NCI-H1417 treated with DMSO at 0.1 percent for 48 hours (cell line): ENCODE data around the gene ATG4A.

ENCODE experiments used
- DNase-seq: peaks from one replicate; lab custom pipeline; 2025; lab: John Stamatoyannopoulos, UW

Gene ATG4A

GRCh38 chrX:108169768-108170167, 78.2 kb downstream of the ATG4A start:
- DNase-seq = no peak

DNA sequence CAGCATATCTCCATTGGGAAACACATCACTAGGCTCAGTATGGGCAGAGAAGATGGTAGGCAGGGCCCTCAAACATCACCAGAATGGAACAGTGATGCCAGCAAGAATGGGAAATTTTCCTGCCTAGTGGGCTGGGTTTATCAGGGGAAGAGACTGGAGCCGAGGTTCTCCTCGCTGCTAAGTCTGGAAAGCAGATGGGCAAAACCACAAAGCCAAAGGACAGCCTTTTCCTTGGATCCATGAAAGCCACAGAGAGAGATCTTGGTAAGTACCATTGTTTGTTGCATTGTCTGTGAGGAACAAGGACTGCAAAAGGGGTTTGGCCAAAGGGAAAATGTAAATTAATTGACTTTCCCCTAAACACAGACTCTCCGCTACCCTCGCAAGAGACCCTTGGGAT, 80.1 kb downstream of the ATG4A start:
- DNase-seq = no peak

- DNase-seq = no peak
Observed at GRCh38 chrX:108173874-108174273, 82.3 kb downstream of the ATG4A start.

- no peak for DNase-seq
Observed at GRCh38 chrX:108177351-108178142, 86.0 kb downstream of the ATG4A start.

GRCh38 chrX:108178143-108178498, 86.5 kb downstream of the ATG4A start:
- DNase-seq = no peak

DNA sequence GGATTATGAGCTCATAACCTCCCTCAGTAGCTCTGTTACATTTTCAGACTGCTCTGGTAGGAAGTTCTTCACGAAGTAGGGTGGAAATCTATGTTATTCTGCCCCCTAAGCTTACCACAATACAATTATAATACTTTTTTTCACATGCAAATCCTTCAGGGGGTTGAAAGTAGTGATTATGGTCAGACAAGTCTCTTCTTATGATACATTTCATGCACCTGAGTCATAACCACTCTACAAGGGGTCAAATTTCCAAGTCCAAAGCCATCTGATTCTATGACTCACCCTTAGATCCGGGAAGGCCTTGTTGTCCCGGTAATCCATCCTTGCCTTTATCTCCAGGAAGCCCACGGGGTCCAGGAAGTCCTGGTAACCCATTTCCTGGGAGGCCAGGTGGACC, 95.2 kb downstream of the ATG4A start:
- no peak for DNase-seq

- no peak for DNase-seq
Observed at GRCh38 chrX:108198420-108198819, 106.8 kb downstream of the ATG4A start.

- no peak for DNase-seq
Observed at GRCh38 chrX:108199041-108199440, 107.5 kb downstream of the ATG4A start.

DNA sequence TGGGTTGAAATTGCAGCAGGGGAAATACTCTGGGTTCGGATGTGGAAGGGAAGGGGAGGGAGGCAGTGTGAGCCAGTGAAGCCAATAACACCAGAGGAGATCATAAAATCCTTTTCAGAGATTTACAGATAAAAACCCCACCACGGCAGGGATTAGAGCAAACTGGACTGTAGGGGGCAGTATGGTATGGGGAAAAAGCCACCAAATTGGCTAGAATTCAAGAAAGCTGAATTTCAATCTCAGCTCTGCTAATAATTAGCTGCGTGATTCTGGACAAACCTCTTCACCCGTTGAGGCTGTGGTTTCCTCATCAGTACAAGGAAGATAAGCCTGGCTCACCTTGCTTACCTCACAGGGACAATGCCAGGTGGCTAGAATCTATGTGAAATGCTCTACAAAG, 108.1 kb downstream of the ATG4A start:
- DNase-seq = no peak

- DNase-seq = no peak
Observed at GRCh38 chrX:108203540-108203939, 112.0 kb downstream of the ATG4A start.
